ENCODE results near the gene MED29. TPM values are rescaled to one million over a fixed set of nuclear protein-coding genes. Genes with fewer than 3 reads are reported as not detected.

MED29 gene
- total and polyA plus RNA-seq, 2 of the 13 experiments (the other 11 are each of a cell fraction or from before 2014, with no cell fraction given): 14.0 to 19.7 TPM

- TF ChIP-seq JUN (CRISPR knock-in tag; IDR thresholded peaks at IDR 0.05) (0 out of 2 replicates have a peak, but pooled peaks have one; percentile 24), PAWR (CRISPR knock-in tag; IDR thresholded peaks at IDR 0.05; ENCODE audit: borderline replicate concordance) (no peak), ZNF569 (CRISPR knock-in tag; IDR thresholded peaks at IDR 0.05; ENCODE audit: borderline replicate concordance) (no peak), CHCHD3 (CRISPR knock-in tag; IDR thresholded peaks at IDR 0.05) (no peak), RCOR2 (CRISPR knock-in tag; IDR thresholded peaks at IDR 0.05) (no peak), CENPX (CRISPR knock-in tag; IDR thresholded peaks at IDR 0.05) (no peak), HOMEZ (CRISPR knock-in tag; IDR thresholded peaks at IDR 0.05; ENCODE audit: low read depth) (no peak), ZNF605 (CRISPR knock-in tag; IDR thresholded peaks at IDR 0.05) (no peak), ZNF776 (CRISPR knock-in tag; IDR thresholded peaks at IDR 0.05) (no peak), CREM (IDR thresholded peaks at IDR 0.05) (no peak), CREM (CRISPR knock-in tag; IDR thresholded peaks at IDR 0.05) (no peak), ZNF567 (CRISPR knock-in tag; IDR thresholded peaks at IDR 0.05; ENCODE audit: borderline replicate concordance) (no peak), ZNF264 (CRISPR knock-in tag; IDR thresholded peaks at IDR 0.05) (no peak), ZBTB33 (CRISPR knock-in tag; IDR thresholded peaks at IDR 0.05) (no peak), EHMT2 (IDR thresholded peaks at IDR 0.05; ENCODE audit: borderline replicate concordance, low read depth, low read length) (no peak), ZNF790 (CRISPR knock-in tag; IDR thresholded peaks at IDR 0.05; ENCODE audit: borderline replicate concordance) (peak; percentile 80; the same call in 1 of the 2 replicates), MEF2D (CRISPR knock-in tag; IDR thresholded peaks at IDR 0.05) (no peak), ZFP36 (IDR thresholded peaks at IDR 0.05; ENCODE audit: borderline replicate concordance, low read depth, low read length, partially characterized antibody) (no peak)
- TF ChIP-seq, protein P1, sequence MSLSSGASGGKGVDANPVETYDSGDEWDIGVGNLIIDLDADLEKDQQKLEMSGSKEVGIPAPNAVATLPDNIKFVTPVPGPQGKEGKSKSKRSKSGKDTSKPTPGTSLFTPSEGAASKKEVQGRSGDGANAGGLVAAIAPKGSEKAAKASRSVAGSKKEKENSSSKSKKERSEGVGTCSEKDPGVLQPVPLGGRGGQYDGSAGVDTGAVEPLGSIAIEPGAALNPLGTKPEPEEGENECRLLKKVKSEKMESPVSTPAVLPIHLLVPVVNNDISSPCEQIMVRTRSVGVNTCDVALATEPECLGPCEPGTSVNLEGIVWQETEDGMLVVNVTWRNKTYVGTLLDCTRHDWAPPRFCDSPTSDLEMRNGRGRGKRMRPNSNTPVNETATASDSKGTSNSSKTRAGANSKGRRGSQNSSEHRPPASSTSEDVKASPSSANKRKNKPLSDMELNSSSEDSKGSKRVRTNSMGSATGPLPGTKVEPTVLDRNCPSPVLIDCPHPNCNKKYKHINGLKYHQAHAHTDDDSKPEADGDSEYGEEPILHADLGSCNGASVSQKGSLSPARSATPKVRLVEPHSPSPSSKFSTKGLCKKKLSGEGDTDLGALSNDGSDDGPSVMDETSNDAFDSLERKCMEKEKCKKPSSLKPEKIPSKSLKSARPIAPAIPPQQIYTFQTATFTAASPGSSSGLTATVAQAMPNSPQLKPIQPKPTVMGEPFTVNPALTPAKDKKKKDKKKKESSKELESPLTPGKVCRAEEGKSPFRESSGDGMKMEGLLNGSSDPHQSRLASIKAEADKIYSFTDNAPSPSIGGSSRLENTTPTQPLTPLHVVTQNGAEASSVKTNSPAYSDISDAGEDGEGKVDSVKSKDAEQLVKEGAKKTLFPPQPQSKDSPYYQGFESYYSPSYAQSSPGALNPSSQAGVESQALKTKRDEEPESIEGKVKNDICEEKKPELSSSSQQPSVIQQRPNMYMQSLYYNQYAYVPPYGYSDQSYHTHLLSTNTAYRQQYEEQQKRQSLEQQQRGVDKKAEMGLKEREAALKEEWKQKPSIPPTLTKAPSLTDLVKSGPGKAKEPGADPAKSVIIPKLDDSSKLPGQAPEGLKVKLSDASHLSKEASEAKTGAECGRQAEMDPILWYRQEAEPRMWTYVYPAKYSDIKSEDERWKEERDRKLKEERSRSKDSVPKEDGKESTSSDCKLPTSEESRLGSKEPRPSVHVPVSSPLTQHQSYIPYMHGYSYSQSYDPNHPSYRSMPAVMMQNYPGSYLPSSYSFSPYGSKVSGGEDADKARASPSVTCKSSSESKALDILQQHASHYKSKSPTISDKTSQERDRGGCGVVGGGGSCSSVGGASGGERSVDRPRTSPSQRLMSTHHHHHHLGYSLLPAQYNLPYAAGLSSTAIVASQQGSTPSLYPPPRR (CRISPR knock-in tag; IDR thresholded peaks at IDR 0.05; ENCODE audit: borderline replicate concordance): peak; percentile 57
Observed at GRCh38 chr19:39410017-39410830, 19.0 kb downstream of the MED29 start (continued).

All from HepG2 (cell line).